AG20443 (cell line): ENCODE data around the gene JMJD1C.

Experiments
- DNase-seq: peaks from one replicate; pipeline ENCODE4 v3.0.0; 2012; ENCODE audit warnings: low spot score, mixed read lengths

Gene JMJD1C

DNA sequence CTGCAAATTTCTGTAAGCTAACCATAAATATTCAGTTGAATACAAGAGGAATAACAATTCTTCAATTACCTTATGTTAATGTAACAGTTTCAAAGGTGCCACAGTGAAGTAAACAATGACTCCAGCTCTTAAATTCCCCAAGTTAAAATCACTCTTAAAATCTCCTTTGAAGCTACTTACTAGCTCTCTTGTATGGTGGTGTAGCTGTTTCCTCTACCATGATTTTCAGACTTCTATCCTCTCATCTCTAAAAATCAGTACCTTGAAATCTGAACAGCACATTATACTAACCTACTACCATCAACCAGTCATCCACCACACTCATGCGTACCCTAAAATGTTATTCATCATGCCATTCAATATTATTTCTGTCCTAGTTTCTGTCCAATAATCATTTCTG is 29.6 kb downstream of the JMJD1C start:
- DNase-seq: no peak

DNA sequence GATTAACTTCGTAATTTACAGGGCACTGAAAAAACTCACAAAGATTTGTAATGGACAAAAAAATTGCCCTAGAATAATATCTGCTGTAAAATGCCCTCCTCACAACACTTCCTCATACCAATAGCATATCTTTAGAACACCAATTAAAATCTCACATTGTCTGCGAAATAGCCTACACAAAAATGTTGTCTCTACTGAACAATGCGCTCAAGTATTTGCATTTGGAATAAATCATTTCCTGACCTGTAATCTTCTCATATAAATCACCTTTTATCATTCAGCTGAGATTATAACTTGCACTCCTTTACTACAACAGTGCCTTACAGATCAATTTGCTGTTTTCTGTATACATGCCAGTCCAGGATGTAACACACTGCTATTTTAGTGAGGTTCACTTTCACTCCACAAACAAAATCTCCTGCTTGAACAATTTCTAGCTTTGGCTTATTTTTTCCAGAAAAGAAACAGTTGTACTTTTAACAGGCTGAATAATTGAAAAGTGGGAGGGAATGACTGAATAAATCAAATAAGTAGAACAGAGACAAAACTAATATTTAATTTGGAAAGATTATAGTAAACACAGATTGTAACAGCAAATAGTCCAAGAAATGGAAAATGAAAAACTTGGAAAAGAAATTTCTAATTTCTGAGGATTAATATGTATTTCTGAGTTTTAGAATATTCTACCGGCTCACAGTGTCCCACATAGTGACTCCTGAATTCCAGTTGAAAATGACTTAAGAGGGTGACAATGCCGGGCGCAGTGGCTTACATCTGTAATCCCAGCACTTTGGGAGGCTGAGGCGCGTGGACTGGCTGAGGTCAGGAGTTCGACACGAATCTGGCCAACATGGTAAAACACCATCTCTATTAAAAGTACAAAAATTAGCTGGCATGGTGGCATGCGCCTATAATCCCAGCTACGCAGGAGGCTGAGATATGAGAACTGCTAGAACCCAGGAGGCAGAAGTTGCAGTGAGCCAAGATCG is 30.6 kb downstream of the JMJD1C start:
- DNase-seq: no peak

DNA sequence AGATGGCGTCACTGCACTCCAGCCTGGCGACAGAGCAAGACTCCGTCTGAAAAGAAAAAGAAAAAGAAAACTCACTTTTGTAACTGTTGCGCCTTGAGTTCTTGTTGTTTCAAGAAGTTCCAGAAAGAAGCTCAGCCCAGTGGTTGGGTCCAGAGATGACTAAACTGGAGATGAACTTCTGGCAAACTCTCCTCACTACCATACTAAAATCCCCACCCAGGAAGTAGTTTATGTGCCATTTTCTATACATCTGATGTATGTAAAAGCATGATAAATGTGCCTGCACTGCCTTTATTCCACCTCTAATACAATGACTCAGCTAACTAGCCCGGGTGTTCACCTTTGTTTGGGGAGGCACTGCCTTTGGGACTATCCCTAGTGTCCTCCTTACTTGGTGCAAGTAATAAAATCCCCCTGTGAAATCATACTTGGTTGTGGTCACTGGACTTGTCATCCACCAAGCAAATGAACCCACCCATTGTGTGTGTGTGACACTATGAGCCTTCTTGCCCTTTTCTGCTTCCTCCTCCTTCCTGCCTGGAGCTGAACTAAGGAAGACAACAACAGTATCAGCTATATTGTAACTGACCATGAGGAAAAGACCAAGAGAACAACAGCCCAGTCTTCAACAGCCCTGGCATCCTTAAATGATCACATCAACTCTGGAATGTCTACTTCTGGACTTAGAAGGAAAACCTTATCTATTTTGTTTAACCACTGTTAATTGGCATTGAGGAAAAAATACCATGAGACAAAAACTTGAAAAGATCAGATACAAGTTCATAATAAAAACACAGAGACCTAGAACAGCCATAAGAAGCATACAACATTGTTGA is 33.6 kb downstream of the JMJD1C start:
- DNase-seq: no peak

DNA sequence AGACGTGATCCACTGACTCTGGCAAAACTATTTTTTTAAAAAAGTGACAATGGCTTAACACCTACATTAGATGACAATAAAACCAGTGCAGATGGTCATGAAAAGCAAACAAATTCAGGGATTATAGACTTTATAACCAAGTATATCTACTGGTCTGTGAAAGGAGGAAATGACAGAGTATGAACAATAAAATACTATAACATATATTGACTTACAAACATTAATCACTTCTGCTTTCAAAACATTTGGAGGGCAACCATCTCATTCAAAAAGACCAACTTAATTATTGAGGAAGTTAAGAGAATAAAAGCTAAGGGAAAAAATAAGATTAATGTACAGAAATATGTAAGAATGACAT is 34.8 kb downstream of the JMJD1C start:
- no peak for DNase-seq

DNA sequence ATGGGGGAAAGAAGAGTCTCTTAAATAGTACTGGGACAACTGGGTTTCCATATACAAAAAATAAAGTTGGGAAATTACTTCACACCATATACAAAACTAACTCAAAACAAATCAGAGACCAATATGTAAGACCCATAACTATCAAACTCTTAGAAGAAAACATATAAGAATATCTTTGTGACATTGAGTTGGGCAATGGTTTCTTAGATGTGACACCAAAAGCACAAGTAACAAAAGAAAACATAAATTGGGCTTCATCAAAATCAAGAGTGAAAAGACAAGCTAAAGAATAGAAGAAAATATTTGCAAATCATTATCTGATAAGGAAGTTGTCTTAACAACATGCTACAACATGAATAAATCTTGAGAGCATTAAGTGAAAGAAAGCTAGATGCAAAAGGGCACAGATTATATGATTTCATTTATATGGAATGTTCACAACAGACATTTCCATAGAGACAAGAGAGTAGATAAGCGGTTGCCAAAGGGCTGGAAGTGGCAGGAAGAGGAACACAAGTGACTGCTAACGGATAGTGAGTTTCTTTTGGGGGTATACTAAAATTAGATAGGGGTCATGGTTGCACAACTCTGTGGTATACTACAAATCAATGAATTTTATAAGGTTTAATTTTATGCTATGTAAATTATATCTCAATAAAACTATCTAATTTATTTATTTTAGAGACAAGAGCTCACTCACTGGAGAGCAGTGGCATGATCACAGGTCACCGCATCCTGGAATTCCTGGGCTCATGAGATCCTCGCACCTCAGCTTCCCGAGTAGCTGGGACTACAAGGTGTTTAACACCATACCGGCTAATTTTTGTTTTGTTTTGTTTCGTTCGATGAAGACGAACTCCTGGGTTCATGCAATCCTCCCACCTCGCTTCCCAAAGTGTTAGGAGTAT is 35.4 kb downstream of the JMJD1C start:
- DNase-seq: peak; percentile 44

DNA sequence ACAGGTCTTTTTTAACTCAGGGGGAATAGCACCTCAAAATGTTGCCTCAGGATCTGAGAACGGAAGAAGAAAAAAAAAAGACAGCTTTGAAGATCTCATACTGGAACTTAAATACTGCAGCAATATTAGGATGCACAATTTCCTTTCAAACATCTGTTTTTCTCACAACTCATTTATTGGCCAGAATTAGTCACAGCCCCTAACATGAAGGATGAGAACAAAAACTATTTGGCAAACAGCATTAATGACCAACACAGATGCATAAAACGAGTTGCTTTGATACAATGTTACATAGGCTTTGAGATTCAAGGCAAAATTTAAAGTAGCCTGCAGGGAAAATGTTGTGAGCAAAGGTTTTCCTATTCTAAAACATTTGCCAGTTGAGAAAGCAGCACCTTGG is 36.5 kb downstream of the JMJD1C start:
- DNase-seq: peak; percentile 60

DNA sequence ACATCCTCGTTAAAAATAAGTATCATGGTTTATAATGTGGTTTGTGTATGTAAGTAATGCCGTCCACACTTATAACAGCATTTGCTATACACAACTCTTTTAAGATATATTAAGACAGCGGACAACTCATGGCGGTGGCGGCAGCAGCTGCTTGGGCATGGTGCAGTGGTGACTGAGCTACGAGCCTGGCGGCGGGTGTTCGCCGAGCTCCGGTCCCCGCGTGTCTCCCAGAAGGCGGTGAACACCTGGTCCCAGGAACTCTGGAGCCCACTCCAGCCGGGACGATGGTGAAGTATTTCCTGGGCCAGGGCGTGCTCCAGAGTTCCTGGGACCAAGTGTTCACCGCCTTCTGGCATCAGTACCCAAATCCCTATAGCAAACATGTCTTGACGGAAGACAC is 38.8 kb downstream of the JMJD1C start:
- DNase-seq: no peak

DNA sequence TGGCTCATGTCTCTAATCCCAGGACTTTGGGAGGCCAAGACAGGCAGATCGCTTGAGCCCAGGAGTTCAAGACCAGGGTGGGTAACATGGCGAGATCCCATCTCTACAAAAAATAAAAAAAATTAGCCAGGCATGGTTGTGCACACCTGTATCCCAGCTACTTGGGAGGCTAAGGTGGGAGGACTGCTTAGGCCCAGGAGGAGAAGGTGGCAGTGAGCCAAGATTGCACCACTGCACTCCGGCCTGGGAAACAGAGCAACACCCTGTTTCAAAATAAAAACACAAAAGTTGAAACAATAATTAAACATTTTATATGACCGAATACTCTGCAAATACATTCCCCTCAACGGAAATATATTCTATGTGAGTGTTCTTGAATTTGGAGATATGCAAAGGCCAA is 40.3 kb downstream of the JMJD1C start:
- DNase-seq: no peak

DNA sequence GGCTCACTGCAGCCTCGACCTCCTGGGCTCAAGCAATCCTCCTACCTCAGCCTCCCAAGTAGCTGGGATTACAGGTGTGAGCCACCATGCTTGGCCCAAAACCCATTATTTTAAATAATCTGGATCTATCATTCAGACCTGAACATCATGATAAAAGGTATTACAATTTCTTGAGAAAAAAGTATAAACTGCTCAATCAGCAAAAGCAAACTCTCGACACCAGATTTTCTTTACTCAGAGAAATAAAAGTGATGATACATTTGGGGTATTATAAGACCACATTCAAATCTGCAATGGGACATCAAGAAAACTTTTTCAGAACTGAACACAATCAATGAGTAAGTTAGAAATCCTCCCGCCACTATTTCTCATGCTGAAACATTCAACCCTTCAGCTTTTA is 41.2 kb downstream of the JMJD1C start:
- no peak for DNase-seq

DNA sequence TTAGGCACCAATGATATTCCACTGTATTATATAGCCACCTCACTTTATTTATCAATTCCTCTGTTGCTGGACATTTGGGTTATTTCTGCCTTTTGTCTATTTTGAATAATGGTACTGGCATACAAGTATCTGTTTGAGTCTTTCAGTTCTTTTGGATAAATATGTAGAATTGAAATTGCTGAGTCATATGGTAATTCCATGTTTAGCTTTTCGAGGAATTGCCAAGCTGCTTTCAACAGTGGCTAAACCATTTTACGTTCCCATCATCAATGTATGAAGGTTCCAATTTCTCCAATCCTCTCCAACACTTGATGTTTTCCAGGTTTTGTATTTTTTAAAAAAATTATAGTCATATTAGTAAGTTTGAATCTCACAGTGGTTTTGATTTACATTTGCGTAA is 42.3 kb downstream of the JMJD1C start:
- DNase-seq: no peak

DNA sequence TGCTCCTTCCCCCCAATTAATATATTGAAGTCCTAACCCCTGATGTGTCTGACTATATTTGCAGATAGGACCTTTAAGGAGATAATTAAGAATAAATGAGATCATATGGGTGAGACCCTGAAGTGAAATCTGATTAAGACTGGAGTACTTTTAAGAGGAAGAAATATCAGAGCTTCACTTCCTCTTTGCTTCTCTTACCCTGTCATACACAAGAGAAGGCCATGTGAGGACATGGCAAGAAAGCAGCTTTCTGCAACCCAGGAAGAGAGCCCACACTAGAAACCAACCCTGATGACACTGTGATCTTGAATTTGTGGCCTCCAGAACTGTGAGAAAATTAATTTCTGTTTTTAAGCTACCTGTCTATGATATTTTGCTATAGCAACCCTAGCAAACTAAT is 44.2 kb downstream of the JMJD1C start:
- no peak for DNase-seq

DNA sequence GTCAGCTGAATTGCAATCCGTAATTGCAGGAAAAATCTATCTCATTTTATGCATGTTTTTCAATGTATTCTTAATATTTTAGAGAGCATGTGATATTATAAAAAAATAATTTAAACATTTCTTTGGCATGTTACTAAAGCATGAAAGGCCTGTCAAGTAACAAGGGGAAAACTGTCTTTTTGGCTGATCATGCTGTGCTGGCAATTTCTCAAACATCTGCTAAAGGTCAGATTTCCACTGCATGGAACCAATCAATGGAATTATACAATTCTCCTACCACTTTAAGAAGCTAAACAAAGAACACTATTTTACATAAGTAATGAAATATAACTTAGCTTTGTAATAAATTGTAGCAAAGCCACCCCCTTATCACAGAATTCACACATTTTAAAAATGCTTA is 49.4 kb downstream of the JMJD1C start:
- peak; percentile 14 for DNase-seq

DNA sequence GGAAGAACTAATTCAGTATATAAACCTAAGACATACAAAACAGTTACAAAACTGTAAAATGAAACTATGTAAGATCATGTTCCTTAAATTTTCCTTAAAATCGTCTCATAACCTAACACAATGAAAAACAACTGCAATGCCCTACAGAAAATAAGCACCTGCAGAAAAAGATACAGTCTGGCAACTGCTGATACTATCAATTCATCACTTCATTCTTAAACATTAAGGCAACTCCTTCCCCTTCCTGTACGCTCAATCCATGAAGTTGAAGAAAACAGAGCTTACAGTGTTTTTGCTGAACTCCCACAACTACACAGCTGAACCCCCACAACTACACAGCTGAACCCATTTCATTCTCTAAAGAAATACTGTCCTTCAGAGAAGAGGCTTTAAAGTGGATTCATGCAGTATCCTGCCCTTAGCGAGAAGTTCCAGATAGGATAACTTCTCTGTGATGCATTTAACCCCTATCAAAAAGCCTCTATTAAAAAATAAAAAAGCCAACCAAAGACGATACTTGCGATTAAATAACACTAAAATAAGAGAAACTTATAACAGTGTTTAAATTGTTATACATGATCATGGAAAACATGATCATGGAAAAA is 50.0 kb downstream of the JMJD1C start:
- no peak for DNase-seq

DNA sequence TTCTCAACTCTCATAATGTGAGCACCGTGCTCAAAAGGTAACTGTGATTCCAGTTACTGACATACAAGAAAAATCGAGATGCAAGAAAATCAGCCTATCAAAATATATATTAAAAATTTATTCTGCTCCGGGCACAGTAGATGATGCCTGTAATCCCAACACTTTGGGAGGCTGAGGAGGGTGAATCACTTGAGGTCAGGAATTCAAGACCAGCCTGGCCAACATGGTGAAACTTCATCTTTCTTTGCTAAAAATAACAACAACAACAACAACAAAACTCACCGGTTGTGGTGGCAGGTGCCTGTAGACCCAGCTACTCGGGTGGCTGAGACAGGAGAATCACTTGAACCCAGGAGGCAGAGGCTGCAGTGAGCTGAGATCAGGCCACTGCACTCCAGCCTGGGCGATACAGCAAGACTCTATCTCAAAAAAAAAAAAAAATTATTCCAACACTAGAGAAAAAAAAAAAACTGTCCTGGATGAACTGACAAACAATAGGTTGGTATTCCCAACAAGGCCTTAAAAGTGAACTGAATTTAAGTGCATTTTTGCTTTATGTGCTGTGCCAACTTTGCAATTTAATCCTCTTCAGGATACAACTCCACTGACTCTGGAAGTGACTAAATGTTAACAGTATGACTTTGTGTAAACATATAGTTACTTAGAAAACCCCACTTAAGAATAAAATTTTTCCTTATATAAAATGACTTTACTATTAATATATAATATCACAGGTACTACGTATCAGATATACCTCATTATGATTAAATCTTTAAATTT is 51.1 kb downstream of the JMJD1C start:
- DNase-seq: no peak

DNA sequence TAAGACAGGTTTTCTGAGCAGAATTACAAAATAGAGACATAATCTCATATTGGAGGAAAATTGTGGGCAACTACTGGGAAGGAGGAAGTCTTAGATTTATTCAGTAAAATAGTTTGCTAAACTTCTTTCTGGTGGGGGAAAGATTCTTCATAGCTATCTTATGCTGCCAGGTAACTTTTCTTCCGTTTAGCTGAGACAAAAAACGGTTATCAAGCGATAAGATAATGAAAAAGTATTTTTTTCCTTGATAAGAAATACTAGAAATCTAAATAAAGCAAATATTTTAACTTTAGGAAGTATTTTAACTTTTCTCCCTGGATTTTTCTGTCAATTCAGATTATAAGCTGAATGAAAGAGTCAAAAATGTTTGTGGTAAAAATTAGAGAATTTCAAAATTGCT is 52.3 kb downstream of the JMJD1C start:
- DNase-seq: no peak

DNA sequence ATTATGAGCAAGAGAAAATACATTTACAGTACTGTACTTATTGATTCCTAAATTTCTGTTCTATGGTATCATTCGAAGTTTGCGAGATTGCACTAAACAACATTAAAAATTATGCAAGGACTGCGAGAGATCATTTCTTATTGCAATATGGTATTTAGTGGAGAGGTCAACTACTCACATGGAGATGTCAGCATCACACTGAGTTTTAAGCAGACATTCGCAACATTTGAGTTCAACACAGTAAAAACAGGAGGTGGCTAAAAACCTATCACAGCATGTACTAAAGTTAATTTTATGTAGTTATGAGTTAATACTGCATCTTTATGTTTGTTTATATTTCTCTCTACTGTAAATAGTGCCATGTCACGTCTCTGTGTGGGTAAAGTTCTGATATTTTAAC is 53.5 kb downstream of the JMJD1C start:
- no peak for DNase-seq

DNA sequence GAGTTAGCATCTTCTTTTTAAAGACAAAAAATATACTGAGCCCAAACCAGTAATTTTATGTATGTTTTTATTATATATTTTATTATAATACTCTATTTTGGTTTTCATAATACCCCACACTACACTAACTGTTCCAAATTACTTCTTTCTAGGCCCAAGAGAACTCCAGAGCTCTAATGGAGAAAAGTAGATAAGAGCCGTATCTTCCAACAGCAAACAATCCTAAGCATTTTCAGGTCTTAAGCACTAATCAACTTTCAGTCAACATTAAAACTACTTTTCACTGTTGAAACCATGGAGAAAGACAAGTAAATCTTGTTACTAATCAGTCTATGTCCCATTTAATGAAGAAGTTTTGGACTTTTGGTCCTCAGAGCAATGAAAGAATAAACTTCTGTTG is 55.1 kb downstream of the JMJD1C start:
- DNase-seq: no peak

DNA sequence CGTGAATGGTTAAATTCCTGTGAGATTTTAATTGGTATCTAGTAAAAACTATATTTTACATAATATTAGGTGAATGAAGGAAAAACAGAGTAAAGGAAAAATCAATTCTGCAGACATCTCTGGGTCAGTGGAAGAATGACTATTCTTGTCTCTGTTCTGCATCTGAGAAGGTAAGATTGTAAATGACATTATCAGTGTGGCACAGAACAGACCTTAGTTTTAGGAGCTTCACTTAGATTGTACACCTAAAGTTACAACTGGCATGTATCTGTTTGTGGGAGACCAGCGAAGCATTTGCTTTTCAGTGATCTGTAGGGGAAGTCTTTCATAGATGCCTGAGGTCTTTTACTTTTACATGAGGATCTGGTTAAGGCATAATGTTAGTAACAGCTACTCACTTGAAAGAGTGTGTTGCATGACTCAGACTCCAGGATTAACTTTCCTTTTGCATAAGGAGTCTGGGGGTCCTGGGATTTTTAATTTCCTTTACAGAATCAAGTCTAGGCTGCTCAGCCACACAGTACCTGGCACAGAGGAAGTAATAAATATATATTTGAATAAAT is 56.2 kb downstream of the JMJD1C start:
- DNase-seq: peak; percentile 42

DNA sequence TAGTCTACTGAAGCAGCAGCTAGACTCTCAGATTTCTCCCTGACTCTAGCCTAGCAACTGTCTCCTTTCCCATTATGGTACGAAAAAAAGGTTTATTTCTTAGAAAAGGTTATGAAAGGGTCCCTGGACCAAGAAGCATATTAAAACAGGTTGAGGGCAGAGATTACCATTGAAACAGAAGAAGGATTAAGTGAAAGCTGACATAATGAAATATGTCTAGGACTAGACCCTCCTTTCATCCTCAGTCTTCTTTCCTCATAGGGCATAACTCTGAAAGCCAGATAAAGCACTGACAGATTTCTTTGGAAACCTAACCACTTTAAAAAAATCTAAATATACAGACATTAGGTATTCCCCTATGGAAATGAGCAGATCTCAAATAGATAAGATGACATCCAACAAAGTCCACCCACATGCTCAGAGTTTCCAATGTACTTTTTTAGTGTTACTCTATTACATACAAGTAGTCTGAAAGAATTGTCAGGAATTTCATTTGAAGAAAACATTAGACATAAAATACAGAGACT is 58.6 kb downstream of the JMJD1C start:
- DNase-seq: no peak

DNA sequence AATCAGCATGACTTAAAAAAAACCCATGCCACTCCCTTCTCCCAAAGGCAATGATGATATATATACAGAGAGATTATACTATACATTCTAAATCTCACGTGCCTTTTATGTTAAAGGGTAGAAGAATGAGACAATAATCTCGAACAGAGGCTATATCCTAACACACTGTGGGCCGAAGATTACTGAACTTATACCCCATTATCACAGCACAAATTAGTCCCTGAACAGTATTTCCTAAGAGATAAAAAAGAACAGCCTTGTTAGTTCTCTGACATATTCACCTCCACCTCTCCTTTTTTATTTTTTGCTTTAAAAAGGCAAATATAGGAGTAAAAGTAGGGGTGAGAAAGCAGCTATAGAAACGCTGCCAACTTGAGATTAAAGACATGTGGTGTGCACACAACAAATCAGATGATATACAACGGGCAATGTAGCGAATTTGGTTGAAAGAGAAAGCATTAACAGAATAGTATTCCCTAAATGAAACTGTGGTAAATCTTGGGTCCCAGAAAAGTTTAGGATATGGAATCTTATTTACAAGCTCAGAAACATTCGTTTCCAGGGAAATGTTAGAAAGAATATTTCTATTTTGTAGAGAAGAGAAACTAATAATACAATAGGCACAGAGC is 69.5 kb downstream of the JMJD1C start:
- peak; percentile 12 for DNase-seq
